ENCODE measurements around the gene AKAP8.

DNA sequence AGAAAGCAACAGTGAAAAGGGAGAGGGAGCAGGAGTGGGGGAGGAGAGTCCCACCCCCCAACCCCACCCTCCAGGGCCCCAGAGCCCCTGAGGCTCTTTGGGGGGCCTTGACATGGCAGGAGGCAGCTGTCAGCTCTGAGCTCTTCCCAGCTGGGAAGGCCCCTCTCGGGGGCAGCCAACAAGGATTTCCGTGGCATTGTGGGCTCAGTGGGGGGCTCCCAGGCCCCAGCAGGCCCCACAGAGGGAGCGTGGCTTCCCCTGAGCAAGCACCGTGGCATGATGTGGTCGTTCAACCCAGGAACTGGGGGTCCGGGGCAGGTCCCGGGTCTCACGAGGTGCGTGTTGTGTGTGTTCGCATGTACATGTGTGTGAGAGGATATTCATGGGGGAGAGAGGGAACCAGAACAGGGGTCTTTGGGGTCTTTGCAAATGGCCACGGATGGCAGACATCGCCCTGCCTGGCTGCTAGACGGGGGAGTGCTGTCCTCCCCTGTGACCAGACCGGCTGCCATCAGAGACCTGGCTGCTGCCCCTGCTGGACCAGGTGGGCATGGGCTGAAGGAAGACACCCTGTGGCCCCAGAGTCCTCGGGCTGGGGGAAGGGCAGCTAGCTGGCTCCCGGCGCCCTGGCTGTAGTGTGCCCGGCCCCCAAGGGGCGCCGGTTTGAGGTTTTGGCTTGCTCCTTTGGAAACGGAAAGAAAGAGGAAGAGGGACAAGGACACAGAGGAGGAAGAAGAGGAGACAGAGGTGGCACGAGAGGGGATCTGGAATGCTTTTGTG, 42.9 kb upstream of the AKAP8 start:
- TF ChIP-seq POLR2AphosphoS5 (IDR thresholded peaks at IDR 0.05) = no peak
- TF ChIP-seq, protein P1, sequence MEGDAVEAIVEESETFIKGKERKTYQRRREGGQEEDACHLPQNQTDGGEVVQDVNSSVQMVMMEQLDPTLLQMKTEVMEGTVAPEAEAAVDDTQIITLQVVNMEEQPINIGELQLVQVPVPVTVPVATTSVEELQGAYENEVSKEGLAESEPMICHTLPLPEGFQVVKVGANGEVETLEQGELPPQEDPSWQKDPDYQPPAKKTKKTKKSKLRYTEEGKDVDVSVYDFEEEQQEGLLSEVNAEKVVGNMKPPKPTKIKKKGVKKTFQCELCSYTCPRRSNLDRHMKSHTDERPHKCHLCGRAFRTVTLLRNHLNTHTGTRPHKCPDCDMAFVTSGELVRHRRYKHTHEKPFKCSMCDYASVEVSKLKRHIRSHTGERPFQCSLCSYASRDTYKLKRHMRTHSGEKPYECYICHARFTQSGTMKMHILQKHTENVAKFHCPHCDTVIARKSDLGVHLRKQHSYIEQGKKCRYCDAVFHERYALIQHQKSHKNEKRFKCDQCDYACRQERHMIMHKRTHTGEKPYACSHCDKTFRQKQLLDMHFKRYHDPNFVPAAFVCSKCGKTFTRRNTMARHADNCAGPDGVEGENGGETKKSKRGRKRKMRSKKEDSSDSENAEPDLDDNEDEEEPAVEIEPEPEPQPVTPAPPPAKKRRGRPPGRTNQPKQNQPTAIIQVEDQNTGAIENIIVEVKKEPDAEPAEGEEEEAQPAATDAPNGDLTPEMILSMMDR (IDR thresholded peaks at IDR 0.05) = no peak
- no peak for TF ChIP-seq POLR2A (IDR thresholded peaks at IDR 0.05)
- TF ChIP-seq EP300 (IDR thresholded peaks at IDR 0.05; ENCODE audit: low read depth) = no peak
